Thoracic aorta (tissue), 2 donors: ENCODE results near the gene PRM1. TPM values are rescaled to one million over a fixed set of nuclear protein-coding genes. Genes with fewer than 3 reads are reported as not detected.

Experiments used
- ATAC-seq: fragments of 150-250 bp; one replicate; pipeline ENCODE4 v1.8.0; 2017; ENCODE audit warnings: low read depth; ENCODE audit not compliant: insufficient number of reproducible peaks, low FRiP score
- DNase-seq: peaks from one replicate; pipeline ENCODE4 v3.0.0-alpha.2; 2020; ENCODE audit warnings: low spot score
- H3K27ac ChIP-seq, 2 donors: fragments of 200-600 bp; sonication (generic); 1 replicate in 1 of 2; 2 replicates in 1 of 2; pipeline ENCODE4 v1.5.1; 2016; ENCODE audit warnings: mild to moderate bottlenecking in 2 of 2, moderate library complexity in 2 of 2
- H3K27me3 ChIP-seq: fragments of 200-600 bp; sonication (generic); replicated peaks from 2 replicates; pipeline ENCODE4 v1.6.0; 2016; ENCODE audit warnings: mild to moderate bottlenecking; ENCODE audit not compliant: insufficient read depth
- H3K36me3 ChIP-seq: fragments of 200-600 bp; sonication (generic); one replicate; pipeline ENCODE4 v1.5.1; 2016
- H3K4me1 ChIP-seq, 2 donors: fragments of 200-600 bp; sonication (generic); 1 replicate in 1 of 2; 2 replicates in 1 of 2; pipeline versions ENCODE4 v1.5.1 to v1.6.0; 2016; ENCODE audit warnings: low read depth in 2 of 2, mild to moderate bottlenecking in 1 of 2; ENCODE audit not compliant: control insufficient read depth in 1 of 2
- H3K4me3 ChIP-seq: fragments of 200-600 bp; sonication (generic); 2 replicates; pipeline ENCODE4 v1.5.1; 2016; ENCODE audit warnings: mild to moderate bottlenecking
- H3K9me3 ChIP-seq: fragments of 200-600 bp; sonication (generic); 2 replicates; pipeline ENCODE4 v1.5.1; 2016
- total RNA-seq, 2 donors: library from RNA; depleted of rRNA; stranded (reverse); fragments of >200 nt; gene quantifications; one replicate each; pipeline versions ENCODE4 v1.1.0 to v1.2.3, GENCODE V29; 2016
- TF ChIP-seq, protein P1 (sequence below): fragments of 200-600 bp; sonication (generic); IDR thresholded peaks from one replicate; pipeline ENCODE4 v1.5.1; 2019; ENCODE audit warnings: antibody characterized with exemption

PRM1 gene
- total RNA-seq, 2 donors from 2014 or later: not detected

DNA sequence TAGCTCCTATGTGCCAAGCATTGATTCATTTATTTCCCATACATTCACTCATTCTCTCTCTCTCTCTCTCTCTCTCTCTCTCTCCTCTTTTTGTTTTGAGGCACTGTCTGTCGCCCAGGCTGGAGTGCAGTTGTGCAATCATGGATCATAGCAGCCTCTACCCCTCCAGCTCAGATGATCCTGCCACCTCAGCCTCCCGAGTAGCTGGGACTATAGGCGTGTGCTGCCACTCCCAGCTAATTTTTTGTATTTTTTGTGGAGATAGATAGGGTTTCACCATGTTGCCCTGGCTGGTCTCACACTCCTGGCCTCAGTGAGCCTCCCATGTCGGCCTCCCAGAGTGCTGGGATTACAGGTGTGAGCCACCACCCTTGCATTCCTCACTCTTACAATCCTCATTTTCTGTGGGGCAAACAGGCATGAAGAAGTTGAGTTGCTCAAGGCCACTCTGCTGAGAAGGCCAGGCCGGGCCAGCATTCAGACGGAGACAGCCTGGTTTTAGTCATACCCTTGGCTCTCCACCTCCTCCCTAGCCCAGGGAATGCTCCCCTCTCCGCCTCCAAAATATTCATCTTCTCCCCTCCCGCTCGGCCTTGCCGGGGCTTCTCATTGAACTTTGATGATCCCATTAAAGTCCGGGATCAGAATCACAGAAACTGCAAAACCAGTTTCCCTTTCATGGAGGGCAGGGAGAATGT is 4.1 kb downstream of the PRM1 start:
- TF ChIP-seq, protein P1, sequence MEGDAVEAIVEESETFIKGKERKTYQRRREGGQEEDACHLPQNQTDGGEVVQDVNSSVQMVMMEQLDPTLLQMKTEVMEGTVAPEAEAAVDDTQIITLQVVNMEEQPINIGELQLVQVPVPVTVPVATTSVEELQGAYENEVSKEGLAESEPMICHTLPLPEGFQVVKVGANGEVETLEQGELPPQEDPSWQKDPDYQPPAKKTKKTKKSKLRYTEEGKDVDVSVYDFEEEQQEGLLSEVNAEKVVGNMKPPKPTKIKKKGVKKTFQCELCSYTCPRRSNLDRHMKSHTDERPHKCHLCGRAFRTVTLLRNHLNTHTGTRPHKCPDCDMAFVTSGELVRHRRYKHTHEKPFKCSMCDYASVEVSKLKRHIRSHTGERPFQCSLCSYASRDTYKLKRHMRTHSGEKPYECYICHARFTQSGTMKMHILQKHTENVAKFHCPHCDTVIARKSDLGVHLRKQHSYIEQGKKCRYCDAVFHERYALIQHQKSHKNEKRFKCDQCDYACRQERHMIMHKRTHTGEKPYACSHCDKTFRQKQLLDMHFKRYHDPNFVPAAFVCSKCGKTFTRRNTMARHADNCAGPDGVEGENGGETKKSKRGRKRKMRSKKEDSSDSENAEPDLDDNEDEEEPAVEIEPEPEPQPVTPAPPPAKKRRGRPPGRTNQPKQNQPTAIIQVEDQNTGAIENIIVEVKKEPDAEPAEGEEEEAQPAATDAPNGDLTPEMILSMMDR: no peak
- no peaks in the 10 kb centered on the region for H3K36me3 ChIP-seq
- H3K9me3 ChIP-seq: no peaks in the 10 kb centered on the region
- no peaks in the 10 kb centered on the region for H3K4me1 ChIP-seq
- no peak for DNase-seq
- no peaks in the 10 kb centered on the region for H3K27me3 ChIP-seq
- H3K27ac ChIP-seq: no peak overlapping the region
- no peak overlapping the region for H3K4me3 ChIP-seq
- no peak for ATAC-seq

DNA sequence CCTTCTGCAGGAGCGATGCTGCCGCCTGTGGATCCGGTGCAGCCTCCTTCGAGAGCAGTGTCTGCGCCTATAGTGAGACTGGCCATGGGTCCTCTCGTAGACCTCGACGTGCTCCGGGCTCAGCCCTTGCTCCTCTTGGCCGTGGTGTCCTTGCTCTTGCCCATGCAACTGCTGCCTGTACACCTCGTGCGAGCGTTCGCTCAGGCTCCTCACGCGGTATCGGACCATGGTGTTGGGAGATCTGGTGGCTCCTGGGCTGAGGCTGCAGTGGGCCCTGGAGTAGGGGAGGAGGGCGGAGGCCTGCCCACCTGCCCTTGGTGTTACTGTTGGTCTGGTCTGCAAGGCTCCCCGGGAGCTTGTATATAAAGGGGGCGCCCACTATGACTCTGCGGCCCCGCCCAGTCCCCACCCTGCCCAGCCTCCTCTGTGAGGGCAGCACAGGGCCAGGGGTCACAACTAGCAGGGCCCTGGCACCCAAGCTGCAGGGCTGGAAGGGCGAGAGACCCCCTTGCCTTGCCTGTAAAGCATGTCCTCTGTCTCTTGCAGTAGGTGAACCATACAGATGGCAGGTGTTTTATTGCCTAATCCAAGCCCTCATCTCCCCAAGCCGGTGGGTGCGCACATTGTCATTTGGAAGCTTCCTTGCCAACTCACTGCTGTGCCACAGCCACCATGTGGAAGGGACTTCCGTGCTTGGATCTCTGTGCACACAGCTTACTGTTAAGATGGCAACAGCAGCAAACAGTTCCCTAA is 4.8 kb downstream of the PRM1 start, which contains the start of gene PRM2:
Gene PRM2 (minus strand): TSS at position 338 of the 753 bp plus-strand sequence. CDS start 110 bp downstream, at position 228.
- no peaks in the 10 kb centered on the region for H3K4me1 ChIP-seq
- ATAC-seq: no peak
- TF ChIP-seq, protein P1: no peak
- H3K27me3 ChIP-seq: no peaks in the 10 kb centered on the region
- no peak for DNase-seq
- no peak within 1 kb of the TSS for H3K27ac ChIP-seq
- no peaks in the 10 kb centered on the region for H3K9me3 ChIP-seq
- no peaks in the 10 kb centered on the region for H3K36me3 ChIP-seq
- H3K4me3 ChIP-seq: no peak within 1 kb of the TSS

DNA sequence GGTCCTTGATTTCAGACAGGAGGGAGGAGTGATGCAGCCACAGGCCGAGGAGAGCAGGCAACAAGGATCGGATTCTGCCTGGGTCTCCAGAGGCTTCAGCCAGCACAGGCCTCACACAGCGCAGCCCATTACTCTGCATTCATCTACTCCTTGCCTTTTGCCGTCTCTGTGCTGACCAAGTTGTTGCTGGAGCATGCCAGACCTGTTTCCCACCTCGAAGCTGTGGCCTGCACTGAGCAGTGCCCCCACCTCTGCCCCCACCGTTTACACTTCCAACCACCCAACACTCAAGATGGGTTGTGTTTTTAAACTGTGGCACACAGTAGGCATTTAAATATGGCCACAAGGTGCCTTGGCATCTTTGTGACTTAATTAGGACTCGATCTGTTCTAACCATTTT is 6.2 kb downstream of the PRM1 start:
- DNase-seq (no peak), ATAC-seq (no peak)
- Histone ChIP-seq H3K36me3 (no peaks in the 10 kb centered on the region), H3K4me3 (no peak overlapping the region), H3K27ac (no peak overlapping the region), H3K4me1 (no peaks in the 10 kb centered on the region), H3K27me3 (no peaks in the 10 kb centered on the region), H3K9me3 (no peaks in the 10 kb centered on the region)
- TF ChIP-seq, protein P1: no peak

DNA sequence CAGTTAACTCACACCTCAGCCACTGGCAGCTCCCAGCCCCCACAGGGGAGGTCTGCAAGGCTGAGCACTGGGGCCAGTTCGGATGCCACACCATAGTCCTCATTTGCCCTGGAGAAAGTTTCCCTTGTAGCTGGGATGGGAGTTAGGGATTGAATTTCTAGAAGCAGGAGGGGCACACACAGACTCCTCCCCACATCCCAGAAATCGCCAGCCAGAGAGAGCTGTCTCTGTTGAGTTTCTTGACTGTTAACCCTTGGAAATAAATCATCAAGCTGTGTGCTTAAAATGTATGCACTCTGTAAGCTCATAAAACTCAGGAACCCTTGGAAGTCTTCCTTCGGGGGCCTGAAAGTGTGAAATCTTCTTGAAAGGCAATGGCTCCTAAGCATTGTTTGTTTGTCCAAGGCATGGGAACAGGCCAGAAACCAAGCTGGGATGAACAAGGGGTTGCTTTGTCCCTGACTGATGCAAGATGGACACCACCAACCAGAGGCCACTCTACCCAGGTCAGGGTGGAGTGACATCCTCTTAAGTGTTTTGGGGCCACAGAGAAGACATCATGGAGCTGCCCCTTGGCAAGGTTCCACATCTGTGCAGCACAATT is 7.3 kb downstream of the PRM1 start:
- Histone ChIP-seq H3K27me3 (no peaks in the 10 kb centered on the region), H3K9me3 (no peaks in the 10 kb centered on the region), H3K4me3 (no peak overlapping the region), H3K36me3 (no peaks in the 10 kb centered on the region), H3K4me1 (no peaks in the 10 kb centered on the region), H3K27ac (no peak overlapping the region)
- no peak for ATAC-seq
- TF ChIP-seq, protein P1: no peak
- DNase-seq: no peak
